Fibroblast of upper back skin (primary cell): ENCODE results near the gene SPINT4.
"Not testable (repeated sequence)": the region's sequence is repeated elsewhere in the genome, so short reads cannot be mapped to it uniquely, and the experiment has no call there.

ENCODE experiments used
- DNase-seq: peaks from one replicate; pipeline ENCODE4 v3.0.0-alpha.2; 2013

SPINT4 gene

DNA sequence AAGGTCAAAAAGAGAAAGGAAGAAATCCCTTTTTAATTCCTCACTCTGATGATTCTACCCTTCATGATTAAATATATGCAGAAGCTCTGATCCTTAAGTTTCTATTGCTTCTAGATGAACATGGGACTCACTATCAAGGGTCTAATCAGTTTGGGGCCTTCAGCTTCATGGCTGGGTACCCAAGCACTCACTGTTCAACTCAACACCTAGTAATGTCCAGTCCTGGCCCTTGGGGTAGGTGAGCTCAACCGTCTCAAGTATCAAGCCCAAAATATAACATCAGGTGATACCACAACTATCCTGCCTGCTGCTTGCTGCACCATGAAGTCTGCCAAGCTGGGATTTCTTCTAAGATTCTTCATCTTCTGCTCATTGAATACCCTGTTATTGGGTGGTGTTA lies at the start of gene SPINT4:
SPINT4 (plus strand) TSS at position 301 of the 400 bp plus-strand sequence; CDS start at position 322, 21 bp downstream.
- no peak for DNase-seq

DNA sequence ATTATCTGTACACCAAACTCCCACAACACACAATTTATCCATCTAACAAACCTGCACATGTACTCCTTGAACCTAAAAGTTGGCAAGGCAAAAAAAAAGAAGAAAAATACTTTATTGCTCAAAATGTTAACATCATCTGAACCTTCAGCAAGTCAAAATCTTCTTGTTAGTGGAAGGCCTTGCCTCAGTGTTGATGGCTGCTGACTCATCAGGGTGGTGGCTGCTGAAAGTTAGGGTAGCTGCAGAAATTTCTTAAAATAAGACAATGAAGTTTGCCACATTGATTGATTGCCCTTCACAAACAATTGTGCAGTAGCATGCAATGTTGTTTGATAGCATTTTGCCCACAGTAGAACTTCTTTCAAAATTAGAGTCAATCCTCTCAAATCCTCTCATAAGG lies 49.4 kb upstream of the SPINT4 start:
- no peak for DNase-seq

DNA sequence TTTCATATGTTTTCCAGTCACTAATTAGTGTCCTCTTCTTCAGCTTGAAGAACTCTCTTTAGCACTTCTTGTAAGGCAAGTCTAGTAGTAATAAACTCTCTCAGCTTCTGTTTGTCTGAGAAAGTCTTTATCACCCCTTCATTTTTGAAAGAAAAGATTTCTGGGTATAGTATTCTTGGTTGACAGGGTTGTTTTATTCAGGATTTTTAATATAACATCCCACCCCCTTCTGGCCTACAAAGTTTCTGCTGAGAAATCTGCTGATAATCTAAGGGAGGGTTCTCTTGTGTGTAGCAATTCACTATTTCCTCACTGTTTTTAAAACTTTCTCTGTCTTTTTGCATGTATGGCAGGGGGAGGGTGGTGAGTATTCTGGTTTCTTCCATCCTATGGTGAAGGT lies 42.5 kb upstream of the SPINT4 start:
- DNase-seq, result no peak

DNA sequence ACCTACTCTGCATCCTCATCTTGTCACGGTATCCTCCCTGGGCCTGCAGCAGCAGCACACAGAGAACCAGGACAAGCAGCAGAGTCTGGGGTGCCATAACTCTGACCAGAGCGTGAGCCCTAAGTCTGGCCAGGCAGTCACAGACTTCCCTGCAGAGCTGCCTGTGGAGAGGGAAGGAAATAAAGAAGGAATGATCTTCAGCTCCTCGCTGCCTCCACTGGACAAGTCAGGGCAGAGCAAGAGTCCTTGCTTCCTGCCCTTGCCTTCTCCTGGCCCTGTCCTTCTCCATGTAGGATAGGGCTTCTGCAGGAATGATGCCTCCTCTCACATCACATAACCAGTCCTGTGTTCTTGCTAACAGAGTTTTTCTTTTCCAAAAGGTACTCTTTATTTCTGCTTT lies 36.3 kb upstream of the SPINT4 start:
- no peak for DNase-seq

DNA sequence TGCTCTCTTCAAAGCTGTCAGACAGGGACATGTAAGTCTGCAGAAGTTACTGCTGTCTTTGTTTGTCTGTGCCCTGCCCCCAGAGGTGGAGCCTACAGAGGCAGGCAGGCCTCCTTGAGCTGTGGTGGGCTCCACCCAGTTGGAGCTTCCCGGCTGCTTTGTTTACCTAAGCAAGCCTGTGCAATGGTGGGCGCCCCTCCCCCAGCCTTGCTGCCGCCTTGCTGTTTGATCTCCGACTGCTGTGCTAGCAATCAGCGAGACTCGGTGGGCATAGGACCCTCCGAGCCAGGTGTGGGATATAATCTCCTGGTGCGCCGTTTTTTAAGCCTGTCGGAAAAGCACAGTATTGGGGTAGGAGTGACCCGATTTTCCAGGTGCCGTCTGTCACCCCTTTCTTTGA lies 28.8 kb upstream of the SPINT4 start:
- not testable (repeated sequence) for DNase-seq

DNA sequence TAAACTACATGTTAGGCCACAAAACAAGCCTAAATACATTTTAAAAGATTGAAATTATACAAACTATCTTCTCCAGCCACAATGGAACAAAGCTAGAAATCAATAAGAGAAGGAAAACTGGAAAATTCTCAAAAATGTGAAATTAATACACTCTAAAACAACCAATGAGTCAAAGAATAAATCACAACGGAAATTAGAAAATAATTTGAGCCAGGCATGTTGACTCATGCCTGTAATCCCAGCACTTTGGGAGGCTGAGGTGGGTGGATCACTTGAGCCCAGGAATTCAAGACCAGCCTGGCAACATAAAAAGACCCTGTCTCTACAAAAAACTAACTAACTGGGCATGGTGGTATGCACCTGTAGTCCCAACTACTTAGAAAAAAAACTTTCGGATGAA lies 26.7 kb upstream of the SPINT4 start:
- no peak for DNase-seq

DNA sequence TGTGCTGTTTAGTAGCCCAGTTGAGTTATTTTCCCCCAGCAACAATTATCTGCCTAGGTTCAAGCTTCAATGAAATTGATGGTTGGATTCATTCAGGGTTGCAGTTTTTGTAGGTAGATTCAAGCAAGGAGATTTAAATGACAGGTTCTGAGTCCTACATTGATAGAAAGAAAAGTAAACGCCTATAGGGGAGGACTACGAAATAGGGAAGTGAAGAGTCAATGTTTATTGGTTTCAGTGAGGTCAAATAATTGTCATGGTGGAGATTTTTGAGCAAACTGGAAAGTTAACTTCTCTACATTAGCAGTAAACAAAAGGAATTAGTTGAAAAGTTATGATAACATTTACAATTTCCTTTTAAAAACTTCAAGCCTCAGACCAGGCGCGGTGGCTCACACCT lies 21.0 kb upstream of the SPINT4 start:
- no peak for DNase-seq

DNA sequence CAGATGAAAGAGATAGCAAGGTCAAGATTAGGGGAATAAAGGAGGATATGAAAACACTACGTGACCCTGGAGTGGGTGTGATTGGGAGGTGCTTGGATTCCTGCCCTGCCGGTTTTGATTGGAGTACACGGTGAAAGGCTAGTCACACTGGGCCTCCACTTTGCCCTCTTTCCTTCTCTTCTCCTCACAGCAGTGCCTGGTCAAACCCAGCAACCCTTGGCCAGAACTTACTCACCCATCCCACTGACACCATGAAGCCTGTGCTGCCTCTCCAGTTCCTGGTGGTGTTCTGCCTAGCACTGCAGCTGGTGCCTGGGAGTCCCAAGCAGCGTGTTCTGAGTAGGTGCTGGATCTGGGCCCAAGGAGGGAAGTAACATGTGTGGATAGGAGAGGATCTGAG lies 20.3 kb upstream of the SPINT4 start, which contains the start of gene WFDC13:
WFDC13 (plus strand) TSS at position 166 of the 400 bp plus-strand sequence; CDS start at position 252, 86 bp downstream.
- no peak for DNase-seq

DNA sequence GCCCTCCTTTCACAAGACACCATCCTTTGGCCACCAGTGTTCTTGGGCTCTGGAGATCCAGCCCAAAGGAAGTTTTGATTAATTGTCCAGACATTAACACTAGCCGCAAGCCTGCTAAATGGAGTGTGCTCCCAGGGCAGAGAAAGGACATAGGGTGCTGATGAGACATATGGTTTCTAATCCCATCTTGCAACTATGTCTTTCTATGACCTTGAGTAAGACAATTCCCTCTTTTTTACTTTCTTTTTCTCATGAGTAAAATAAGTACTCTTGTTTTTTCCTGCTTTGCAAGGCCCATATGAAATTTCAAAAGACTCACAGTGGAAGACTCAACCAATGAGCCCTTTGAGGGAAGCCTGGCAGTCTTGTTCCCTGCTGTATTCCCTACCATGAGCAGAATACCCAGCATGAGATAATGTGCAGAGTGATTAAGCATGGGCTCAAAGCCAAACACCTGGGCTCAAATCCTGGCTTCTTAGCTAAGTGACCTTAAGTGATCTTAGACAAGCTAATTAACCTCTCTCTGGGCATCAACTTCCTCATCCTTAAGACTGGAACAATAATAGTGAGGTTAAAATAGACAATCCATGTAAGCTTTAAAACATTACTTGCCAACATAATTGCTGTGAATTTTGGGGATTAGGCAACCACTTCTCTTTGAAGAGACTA lies 17.0 kb upstream of the SPINT4 start, which contains the start of gene WFDC10B:
WFDC10B (minus strand) TSS at position 51 of the 669 bp plus-strand sequence. CDS start 19,027 bp downstream, outside the sequence.
- DNase-seq, result no peak

DNA sequence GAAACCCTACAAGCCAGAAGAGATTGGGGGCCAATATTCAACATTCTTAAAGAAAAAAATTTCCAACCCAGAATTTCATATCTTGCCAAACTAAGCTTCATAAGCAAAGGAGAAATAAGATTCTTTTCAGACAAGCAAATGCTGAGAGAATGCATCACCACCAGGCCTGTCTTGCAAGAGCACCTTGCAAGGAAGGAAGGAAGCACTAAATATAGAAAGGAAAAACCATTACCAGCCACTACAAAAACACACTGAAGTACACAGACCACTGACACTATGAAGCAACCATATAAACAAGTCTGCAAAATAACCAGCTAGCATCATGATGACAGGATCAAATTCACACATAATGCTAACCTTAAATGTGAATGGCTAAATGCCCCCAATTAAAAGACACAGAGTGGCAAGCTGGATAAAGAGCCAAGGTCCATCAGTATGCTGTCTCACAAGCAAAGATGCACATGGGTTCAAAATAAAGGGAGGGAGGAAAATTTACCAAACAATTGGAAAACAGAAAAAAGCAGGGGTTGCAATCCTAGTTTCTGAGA lies 5.9 kb upstream of the SPINT4 start:
- DNase-seq, result not testable (repeated sequence)

DNA sequence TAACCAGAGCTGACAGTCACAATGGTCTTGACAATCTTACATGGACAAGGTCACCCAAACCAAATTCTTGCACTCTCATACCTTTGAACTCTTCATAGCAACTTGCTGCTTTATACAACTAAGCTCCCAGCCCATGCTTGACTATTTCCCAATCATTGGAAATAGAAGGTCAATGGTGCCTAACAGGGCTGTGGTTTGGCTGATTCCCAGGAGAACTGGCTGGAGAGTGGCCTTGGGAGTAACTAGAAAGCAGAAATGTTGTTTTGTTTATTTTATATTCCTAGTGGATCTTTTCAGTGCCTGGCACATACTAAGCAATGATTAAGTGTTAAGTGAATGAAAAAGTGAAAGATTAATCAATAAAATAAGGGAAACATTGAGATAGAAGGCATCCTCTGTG lies 3.0 kb downstream of the SPINT4 start:
- DNase-seq, result no peak

DNA sequence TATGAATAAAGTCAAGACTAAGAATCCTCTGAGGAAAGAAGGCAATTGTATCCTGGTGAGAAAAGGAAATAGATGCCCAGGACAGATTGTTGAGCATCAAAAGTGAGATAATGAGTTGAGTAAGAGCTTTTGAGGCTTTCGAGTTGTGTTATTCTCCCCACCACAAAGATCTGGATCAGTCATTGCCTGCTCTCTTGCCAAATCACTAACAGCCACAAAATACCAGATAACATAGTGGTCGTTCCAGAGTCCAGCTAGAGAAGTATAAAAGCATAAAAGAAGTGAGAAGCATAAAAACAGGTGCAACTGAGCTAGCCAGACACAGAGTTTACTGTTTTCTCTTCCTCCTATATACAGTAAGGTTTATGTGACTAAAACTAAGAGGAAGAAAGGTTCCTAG lies 4.9 kb downstream of the SPINT4 start:
- DNase-seq, result no peak

DNA sequence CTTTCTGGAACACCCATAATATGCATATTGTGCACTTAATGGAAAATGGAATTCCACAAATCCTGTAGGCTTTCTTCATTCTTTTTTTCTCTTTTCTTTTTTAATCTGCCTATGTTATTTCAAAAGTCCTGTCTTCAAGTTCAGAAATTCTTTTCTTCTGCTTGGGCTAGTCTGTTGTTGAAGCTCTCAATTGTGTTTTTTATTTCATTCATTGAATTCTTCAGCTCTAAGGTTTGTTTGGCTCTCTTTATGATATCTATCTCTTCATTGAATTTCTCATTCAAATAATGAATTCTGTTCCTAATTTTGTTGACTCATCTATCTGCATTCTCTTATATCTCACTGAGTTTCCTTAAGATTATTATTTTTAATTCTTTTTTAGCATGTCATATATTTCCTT lies 10.1 kb downstream of the SPINT4 start:
- no peak for DNase-seq

DNA sequence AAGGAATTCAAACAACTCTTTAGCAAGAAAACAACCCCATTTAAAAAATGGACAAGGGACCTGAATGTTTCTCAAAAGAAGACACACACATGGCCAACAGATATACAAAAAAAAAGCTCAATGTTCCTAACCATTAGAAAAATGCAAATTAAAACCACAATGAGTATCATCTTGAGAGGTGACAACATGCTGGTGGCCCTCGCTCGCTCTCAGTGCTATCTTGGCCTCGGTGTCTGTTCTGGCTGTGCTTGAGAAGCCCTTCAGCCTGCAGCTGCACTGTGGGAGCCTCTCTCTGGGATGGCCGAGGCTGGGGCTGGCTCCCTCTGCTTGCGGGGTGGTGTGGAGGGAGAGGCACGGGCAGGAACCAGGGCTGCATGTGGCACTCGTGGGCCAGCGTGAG lies 13.4 kb downstream of the SPINT4 start:
- DNase-seq, result no peak

DNA sequence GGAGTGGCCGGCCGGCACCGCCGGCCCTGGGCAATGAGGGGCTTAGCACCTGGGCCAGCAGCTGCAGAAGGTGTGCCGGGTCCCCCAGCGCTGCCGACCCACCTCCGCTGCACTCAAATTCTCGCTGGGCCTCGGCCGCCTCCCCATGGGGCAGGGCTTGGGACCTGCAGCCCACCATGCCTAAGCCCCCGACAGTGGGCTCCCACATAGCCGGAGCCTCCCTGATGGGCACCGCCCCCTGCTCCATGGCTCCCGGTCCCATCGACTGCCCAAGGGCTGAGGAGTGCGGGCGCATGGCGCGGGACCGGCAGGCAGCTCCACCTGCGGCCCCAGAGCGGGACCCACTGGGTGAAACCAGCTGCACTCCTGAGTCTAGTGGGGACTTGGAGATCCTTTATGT lies 13.8 kb downstream of the SPINT4 start:
- no peak for DNase-seq

DNA sequence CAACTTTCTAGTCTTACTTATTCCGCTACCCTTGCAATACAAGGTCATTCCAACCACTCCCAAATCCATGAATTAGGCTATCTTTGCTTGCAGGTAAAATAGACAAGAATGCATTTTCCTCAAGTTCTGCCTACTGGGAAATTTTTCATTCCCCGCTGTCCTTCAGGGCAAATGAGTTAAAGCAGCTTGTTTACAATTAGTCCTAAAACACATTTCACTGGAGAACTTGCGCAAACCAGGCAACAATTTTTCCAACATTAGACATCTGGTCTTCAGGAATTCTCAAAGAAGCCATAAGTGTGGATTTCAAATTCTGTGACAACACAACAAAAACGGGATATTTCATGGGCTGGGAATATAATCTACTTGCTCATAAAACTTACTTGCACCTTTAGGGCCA lies 20.4 kb downstream of the SPINT4 start:
- DNase-seq, result no peak

DNA sequence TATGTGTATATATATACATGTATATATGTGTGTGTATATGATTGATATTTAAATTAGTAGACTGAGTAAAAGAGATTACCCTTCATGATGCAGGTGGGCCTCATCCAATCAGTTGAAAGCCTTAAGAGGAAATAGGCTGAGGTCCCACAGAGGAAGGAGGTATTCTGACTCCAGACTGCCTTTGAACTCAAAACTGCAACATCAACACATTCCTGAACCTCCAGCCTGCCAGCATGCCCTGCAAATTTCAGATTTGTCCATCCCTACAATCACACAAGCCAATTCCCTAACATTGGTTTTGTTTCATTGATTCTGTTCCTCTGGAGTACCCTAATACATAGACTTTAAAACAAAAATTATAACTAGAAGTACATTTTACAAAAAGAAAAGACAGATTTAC lies 22.9 kb downstream of the SPINT4 start:
- no peak for DNase-seq

DNA sequence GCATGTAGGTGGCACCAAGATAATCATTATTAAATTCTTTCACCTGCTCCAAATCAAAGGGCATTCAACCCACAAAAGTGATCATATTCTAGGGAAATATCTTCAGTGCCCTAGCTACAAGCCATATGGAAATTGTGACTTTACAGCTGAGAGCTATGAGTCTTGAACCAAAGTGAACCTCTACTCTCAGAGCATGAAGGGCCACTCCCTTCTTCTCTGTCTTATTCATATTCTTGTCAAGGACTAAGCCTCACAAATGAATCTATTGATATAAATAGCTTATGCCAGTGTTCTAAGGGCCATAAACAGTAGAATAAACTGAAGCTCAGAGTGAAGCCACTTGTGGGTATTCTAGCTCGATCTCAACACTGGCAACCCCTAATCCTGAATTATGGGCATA lies 29.6 kb downstream of the SPINT4 start:
- no peak for DNase-seq

DNA sequence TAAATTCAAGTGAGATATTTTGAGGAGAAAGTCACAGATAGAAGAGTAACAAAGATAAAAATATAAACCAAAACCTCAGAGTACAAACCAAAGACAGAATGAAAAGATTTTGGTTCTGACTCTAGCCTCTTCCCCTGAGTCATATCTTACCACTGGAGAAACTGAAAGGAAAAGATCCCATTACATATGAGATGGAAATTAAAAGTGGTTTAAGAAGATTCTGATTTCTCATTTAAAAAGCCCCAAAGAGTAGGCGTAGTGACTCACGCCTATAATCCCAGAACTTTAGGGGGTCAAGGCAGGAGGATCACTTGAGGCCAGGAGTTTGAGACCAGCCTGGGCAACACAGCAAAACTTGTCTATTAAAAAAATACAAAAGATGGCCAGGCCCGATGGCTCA lies 30.6 kb downstream of the SPINT4 start:
- DNase-seq, result no peak

DNA sequence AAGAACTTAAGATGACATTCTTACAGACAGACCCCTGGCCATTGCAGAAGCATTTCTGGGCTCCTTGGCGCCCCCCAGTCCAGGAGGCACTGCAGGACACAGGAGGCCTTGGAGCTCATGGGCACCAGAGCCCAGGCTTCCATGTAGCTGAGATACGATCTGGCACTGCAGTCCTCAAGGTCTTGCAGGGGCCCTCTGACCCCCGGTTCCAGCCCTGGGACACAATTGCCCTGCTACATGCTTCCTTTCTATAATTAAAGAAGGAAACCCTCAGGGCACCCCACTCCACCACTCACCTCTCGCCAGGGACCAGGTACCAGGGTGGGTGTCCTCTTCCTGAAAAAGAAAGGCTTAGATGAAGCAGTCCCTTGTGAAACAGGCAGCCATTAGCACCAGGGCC lies 35.9 kb downstream of the SPINT4 start:
- no peak for DNase-seq

DNA sequence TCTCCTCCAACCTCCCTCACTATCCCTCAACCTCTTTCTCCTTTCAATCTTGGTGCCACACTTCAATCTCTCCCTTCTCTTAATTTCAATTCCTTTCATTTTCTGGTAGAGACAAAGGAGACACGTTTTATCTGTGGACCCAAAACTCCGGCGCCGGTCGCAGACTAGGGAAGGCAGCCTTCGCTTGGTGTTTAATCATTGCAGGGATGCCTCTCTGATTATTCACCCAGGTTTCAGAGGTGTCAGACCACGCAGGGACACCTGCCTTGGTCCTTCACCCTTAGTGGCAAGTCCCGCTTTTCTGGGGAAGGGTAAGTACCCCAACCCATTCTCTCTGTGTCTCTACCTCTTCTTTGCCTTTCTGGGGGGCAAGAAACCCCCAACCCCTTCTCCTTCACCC lies 37.8 kb downstream of the SPINT4 start:
- not testable (repeated sequence) for DNase-seq

DNA sequence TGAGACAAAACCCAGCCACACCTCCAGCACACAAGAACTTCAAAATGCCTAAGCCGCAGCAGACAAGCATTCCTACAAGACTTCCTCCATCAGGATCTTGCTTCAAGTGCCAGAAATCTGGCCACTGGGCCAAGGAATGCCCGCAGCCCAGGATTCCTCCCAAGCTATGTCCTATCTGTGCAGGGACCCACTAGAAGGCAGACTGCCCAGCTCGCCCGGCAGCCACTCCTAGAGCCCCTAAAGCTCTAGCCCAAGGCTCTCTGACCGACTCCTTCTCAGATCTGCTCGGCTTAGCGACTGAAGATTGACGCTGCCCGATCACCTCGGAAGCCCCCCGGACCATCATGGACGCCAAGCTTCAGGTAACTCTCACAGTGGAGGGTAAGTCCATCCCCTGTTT lies 39.8 kb downstream of the SPINT4 start:
- DNase-seq, result not testable (repeated sequence)

DNA sequence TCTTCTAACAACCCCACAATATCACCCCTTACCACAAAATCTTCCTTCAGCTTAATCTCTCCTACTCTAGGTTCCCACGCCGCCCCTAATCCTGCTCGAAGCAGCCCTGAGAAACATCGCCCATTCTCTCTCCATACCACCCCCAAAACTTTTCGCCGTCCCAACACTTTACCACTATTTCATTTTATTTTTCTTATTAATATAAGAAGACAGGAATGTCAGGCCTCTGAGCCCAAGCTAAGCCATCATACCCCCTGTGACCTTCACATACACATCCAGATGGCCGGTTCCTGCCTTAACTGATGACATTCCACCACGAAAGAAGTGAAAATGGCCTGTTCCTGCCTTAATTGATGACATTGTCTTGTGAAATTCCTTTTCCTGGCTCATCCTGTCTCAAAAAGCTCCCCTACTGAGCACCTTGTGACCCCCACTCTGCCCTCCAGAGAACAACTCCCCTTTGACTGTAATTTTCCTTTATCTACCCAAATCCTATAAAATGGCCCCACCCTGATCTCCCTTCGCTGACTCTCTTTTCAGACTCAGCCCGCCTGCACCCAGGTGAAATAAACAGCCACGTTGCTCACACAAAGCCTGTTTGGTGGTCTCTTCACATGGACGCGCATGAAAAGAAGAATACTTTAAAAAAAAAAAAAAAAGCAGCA lies 42.6 kb downstream of the SPINT4 start:
- DNase-seq, result not testable (repeated sequence)

DNA sequence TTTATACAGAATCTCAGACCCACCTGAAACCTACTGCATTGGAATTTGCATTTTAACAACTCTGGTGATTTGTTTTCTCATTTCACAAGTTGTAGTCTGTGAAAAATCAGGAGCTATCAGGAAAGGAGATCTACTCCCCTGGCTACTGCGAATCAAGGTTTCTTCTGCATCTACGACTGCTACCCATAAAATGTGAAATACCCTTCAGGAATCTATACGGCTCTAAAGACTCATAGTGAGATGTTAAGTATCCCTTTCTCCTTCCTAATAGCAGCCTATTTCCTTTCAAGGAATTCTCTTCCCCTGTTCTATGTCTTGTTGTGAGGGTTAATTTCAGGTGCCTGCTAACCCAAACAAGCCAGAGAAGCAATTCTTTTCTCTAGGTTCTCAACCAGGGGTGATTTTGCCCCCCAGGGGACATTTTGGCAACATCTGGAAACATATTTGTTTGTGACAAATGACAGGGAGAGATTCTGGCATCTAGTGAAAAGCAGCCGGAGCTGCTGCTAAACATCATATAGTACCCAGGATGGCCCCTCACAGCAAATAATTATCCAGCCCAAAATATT lies 43.2 kb downstream of the SPINT4 start:
- DNase-seq, result no peak
